Measurements from ENCODE around the gene FBN1. TPM values are rescaled to one million over a fixed set of nuclear protein-coding genes. Genes with fewer than 3 reads are reported as not detected.

FBN1 gene
- total and polyA plus RNA-seq, 2 of the 13 experiments (the other 11 are each of a cell fraction or from before 2014, with no cell fraction given) = 1.5 to 3.0 TPM

- no TSS peak for BruUV-seq (replicated peaks)
- Histone ChIP-seq H3K27me3 (ENCODE audit: control insufficient read depth in 1 of 2, insufficient read depth in 2 of 2, low read length in 2 of 2) (no peaks in the 10 kb centered on the region; a peak in 1 of 5 replicates), H2AFZ (ENCODE audit: low read length) (no peak overlapping the region), H3K9me3 (ENCODE audit: low read length) (no peaks in the 10 kb centered on the region), H3K4me2 (ENCODE audit: low read depth, low read length) (no peak overlapping the region), H3K9ac (ENCODE audit: insufficient read depth, low read depth, low read length) (no peak overlapping the region), H4K20me1 (ENCODE audit: insufficient read depth, low read length) (no peaks in the 10 kb centered on the region), H3K79me2 (ENCODE audit: insufficient read depth, low read length) (no peaks in the 10 kb centered on the region), H3K4me3 (replicated peaks in 1 of 3; ENCODE audit: insufficient read depth in 1 of 3, low read depth in 2 of 3, low read length in 3 of 3) (no peak overlapping the region), H3K4me1 (ENCODE audit: insufficient read depth, low read length) (no peaks in the 10 kb centered on the region), H3K27ac (ENCODE audit: extremely low read length, insufficient read depth, low read length) (no peak overlapping the region), H3K36me3 (replicated peaks in 1 of 2; ENCODE audit: control insufficient read depth in 1 of 2, insufficient read depth in 2 of 2, low read length in 2 of 2) (no peaks in the 10 kb centered on the region)
- no peak for ATAC-seq
- intact Hi-C loops (cut with micrococcal nuclease; ENCODE audit: unreplicated experiment) = no loop called here
- DNase-seq (ENCODE audit: low spot score) = no peak
- ChIA-PET CTCF (ENCODE audit: low intra/inter-chr PET ratio, low total read pairs) (no interaction called here), POLR2A (no interaction called here)
- WGBS (ENCODE audit: low lambda C conversion rate) = 24% methylated on average over 3 of the region's 3 CpGs
- in situ Hi-C loops (cut with HindIII; ENCODE audit: extremely low pct_ligation_motif_present, low pct_unique_long_range_greater_than_20kb) = no loop called here
- no peak for FAIRE-seq
- TF ChIP-seq NFAT5 (CRISPR knock-in tag; IDR thresholded peaks at IDR 0.05) = no peak
- no peak for TF ChIP-seq HDAC1 (CRISPR knock-in tag; IDR thresholded peaks at IDR 0.05)
- no peak for TF ChIP-seq ZNF567 (CRISPR knock-in tag; IDR thresholded peaks at IDR 0.05; ENCODE audit: borderline replicate concordance)
- no peak for TF ChIP-seq NFKB2 (CRISPR knock-in tag; IDR thresholded peaks at IDR 0.05; ENCODE audit: borderline replicate concordance)
- no peak for TF ChIP-seq SNAPC5 (CRISPR knock-in tag; IDR thresholded peaks at IDR 0.05; ENCODE audit: borderline replicate concordance)
- TF ChIP-seq ZNF816 (CRISPR knock-in tag; IDR thresholded peaks at IDR 0.05; ENCODE audit: borderline replicate concordance) = no peak
- no peak for TF ChIP-seq BRCA1 (CRISPR knock-in tag; IDR thresholded peaks at IDR 0.05)
- no peak for TF ChIP-seq ZNF652 (CRISPR knock-in tag; IDR thresholded peaks at IDR 0.05; ENCODE audit: borderline replicate concordance, low read depth)
- TF ChIP-seq ZBTB44 (CRISPR knock-in tag; IDR thresholded peaks at IDR 0.05) = no peak
- TF ChIP-seq THAP9 (CRISPR knock-in tag; IDR thresholded peaks at IDR 0.05; ENCODE audit: borderline replicate concordance) = no peak
- TF ChIP-seq NFIC (IDR thresholded peaks at IDR 0.05; ENCODE audit: low read length) = no peak
- TF ChIP-seq ZNF749 (CRISPR knock-in tag; IDR thresholded peaks at IDR 0.05; ENCODE audit: borderline replicate concordance) = no peak
- no peak for TF ChIP-seq YEATS2 (CRISPR knock-in tag; IDR thresholded peaks at IDR 0.05; ENCODE audit: borderline replicate concordance)
- TF ChIP-seq ZNF784 (CRISPR knock-in tag; IDR thresholded peaks at IDR 0.05; ENCODE audit: borderline replicate concordance) = no peak
- TF ChIP-seq ZNF160 (CRISPR knock-in tag; IDR thresholded peaks at IDR 0.05) = no peak
These were observed 29.4 kb upstream of the FBN1 start for GRCh38 chr15:48674876-48675275.
